Measurements from ENCODE around the gene CCDC149.

GRCh38 chr4:24853142-24853541 is 59.7 kb downstream of the CCDC149 start:
- no peak for TF ChIP-seq CTCF (IDR thresholded peaks at IDR 0.05; ENCODE audit: low read depth, low read length)
- TF ChIP-seq EZH2phosphoT487 (IDR thresholded peaks at IDR 0.05; ENCODE audit: low read depth), result no peak
